NCI-H526 treated with DMSO at 0.1 percent for 48 hours (cell line): Measurements from ENCODE around the gene ATP8A1.

ENCODE experiments used
- DNase-seq: peaks from one replicate; lab custom pipeline; 2025; lab: John Stamatoyannopoulos, UW

ATP8A1 gene

GRCh38 chr4:42626629-42627146 lies 30.2 kb downstream of the ATP8A1 start:
- no peak for DNase-seq

GRCh38 chr4:42625329-42625728 lies 31.6 kb downstream of the ATP8A1 start:
- DNase-seq: no peak

- DNase-seq: no peak
These were observed 32.4 kb downstream of the ATP8A1 start for GRCh38 chr4:42624551-42624950.

- no peak for DNase-seq
These were observed 38.9 kb downstream of the ATP8A1 start for GRCh38 chr4:42618023-42618422.

GRCh38 chr4:42617030-42617429 lies 39.9 kb downstream of the ATP8A1 start:
- DNase-seq: no peak

- DNase-seq: no peak
These were observed 40.3 kb downstream of the ATP8A1 start for GRCh38 chr4:42616572-42616971.

- no peak for DNase-seq
These were observed 41.7 kb downstream of the ATP8A1 start for GRCh38 chr4:42615131-42615763.

GRCh38 chr4:42612898-42613297 lies 44.0 kb downstream of the ATP8A1 start:
- DNase-seq: no peak

GRCh38 chr4:42610941-42611340 lies 46.0 kb downstream of the ATP8A1 start:
- no peak for DNase-seq

GRCh38 chr4:42609051-42609450 lies 47.9 kb downstream of the ATP8A1 start:
- no peak for DNase-seq

GRCh38 chr4:42608551-42608950 lies 48.4 kb downstream of the ATP8A1 start:
- DNase-seq: no peak

- DNase-seq: no peak
These were observed 49.7 kb downstream of the ATP8A1 start for GRCh38 chr4:42607011-42607726.

- DNase-seq: no peak
These were observed 51.6 kb downstream of the ATP8A1 start for GRCh38 chr4:42605264-42605663.

GRCh38 chr4:42603862-42604261 lies 53.0 kb downstream of the ATP8A1 start:
- DNase-seq: no peak

- DNase-seq: no peak
These were observed 56.3 kb downstream of the ATP8A1 start for GRCh38 chr4:42600578-42600977.

- DNase-seq: peak; percentile 78
These were observed 60.0 kb downstream of the ATP8A1 start for GRCh38 chr4:42596918-42597317.

GRCh38 chr4:42594888-42595287 lies 62.0 kb downstream of the ATP8A1 start:
- DNase-seq: no peak

- DNase-seq: no peak
These were observed 68.0 kb downstream of the ATP8A1 start for GRCh38 chr4:42588909-42589308.

- no peak for DNase-seq
These were observed 70.1 kb downstream of the ATP8A1 start for GRCh38 chr4:42586775-42587174.

- no peak for DNase-seq
These were observed 77.0 kb downstream of the ATP8A1 start for GRCh38 chr4:42579903-42580302.

GRCh38 chr4:42578187-42578586 lies 78.7 kb downstream of the ATP8A1 start:
- no peak for DNase-seq

- DNase-seq: no peak
These were observed 82.0 kb downstream of the ATP8A1 start for GRCh38 chr4:42574870-42575430.

GRCh38 chr4:42573249-42573648 lies 83.7 kb downstream of the ATP8A1 start:
- no peak for DNase-seq
